GF-D8 (cell line): Measurements from ENCODE around the gene GSTO1.

Experiments
- DNase-seq: peaks from one replicate; lab custom pipeline; 2025; lab: John Stamatoyannopoulos, UW

Gene GSTO1

GRCh38 chr10:104276192-104276591, 21.5 kb downstream of the GSTO1 start:
- DNase-seq, result no peak

- no peak for DNase-seq
Observed at GRCh38 chr10:104277785-104278184, 23.1 kb downstream of the GSTO1 start.

- DNase-seq, result no peak
Observed at GRCh38 chr10:104279550-104280259, 25.0 kb downstream of the GSTO1 start.

- DNase-seq, result no peak
Observed at GRCh38 chr10:104281694-104282093, 27.0 kb downstream of the GSTO1 start.

GRCh38 chr10:104284846-104285245, 30.2 kb downstream of the GSTO1 start:
- no peak for DNase-seq

- DNase-seq, result no peak
Observed at GRCh38 chr10:104286939-104287338, 32.2 kb downstream of the GSTO1 start.

GRCh38 chr10:104288355-104288754, 33.7 kb downstream of the GSTO1 start:
- DNase-seq, result no peak

- DNase-seq, result peak; percentile 52
Observed at GRCh38 chr10:104291439-104291951, 36.8 kb downstream of the GSTO1 start.

- DNase-seq, result no peak
Observed at GRCh38 chr10:104293011-104293410, 38.3 kb downstream of the GSTO1 start.

GRCh38 chr10:104293781-104294321, 39.2 kb downstream of the GSTO1 start:
- DNase-seq, result no peak

- DNase-seq, result no peak
Observed at GRCh38 chr10:104296687-104297436, 42.2 kb downstream of the GSTO1 start.

- DNase-seq, result no peak
Observed at GRCh38 chr10:104297697-104298660, 43.3 kb downstream of the GSTO1 start.

- DNase-seq, result no peak
Observed at GRCh38 chr10:104299031-104299904, 44.6 kb downstream of the GSTO1 start.

GRCh38 chr10:104300002-104300735, 45.5 kb downstream of the GSTO1 start:
- no peak for DNase-seq

- no peak for DNase-seq
Observed at GRCh38 chr10:104300736-104301292, 46.1 kb downstream of the GSTO1 start.

GRCh38 chr10:104301907-104302690, 47.4 kb downstream of the GSTO1 start:
- DNase-seq, result no peak

- no peak for DNase-seq
Observed at GRCh38 chr10:104303594-104304355, 49.1 kb downstream of the GSTO1 start.

GRCh38 chr10:104304356-104304745, 49.7 kb downstream of the GSTO1 start:
- DNase-seq, result no peak
